ENCODE results near the gene NWD2. TPM values are rescaled to one million over a fixed set of nuclear protein-coding genes. Genes with fewer than 3 reads are reported as not detected.

Gene NWD2
- total RNA-seq, 1 experiment from 2014 or later = under 0.01 TPM

GRCh38 chr4:37216209-37216608 is 28.3 kb upstream of the NWD2 start:
- ChIA-PET CTCF (no interaction called here), POLR2A (ENCODE audit: unreplicated experiment) (no interaction called here)
- Histone ChIP-seq H3K4me1 (ENCODE audit: insufficient read depth, low read length) (no peaks in the 10 kb centered on the region), H3K9me2 (replicated peaks; ENCODE audit: low read length) (no peaks in the 10 kb centered on the region), H3K9me3 (ENCODE audit: low read length) (no peaks in the 10 kb centered on the region), H4K20me1 (ENCODE audit: low read length) (no peaks in the 10 kb centered on the region), H3F3A (ENCODE audit: low read length, unreplicated experiment) (no peaks in the 10 kb centered on the region), H3K9ac (ENCODE audit: low read length) (no peak overlapping the region), H2AFZ (ENCODE audit: low read length) (no peak overlapping the region), H3K27ac (ENCODE audit: low read length) (no peak overlapping the region), H3K4me3 (ENCODE audit: low read length) (no peak overlapping the region), H3K79me2 (ENCODE audit: low read length) (no peaks in the 10 kb centered on the region), H3K4me2 (ENCODE audit: low read length) (no peak overlapping the region), H3K36me3 (ENCODE audit: low read depth, low read length) (no peaks in the 10 kb centered on the region), H3K27me3 (ENCODE audit: low read length) (peaks cover 7% of the 10 kb centered on the region; the same call in 1 of the 2 replicates)
- intact Hi-C loops (cut with micrococcal nuclease) = no loop called here
- ATAC-seq (no peak), DNase-seq (no peak)
- TF ChIP-seq EZH2phosphoT487 (IDR thresholded peaks at IDR 0.05; ENCODE audit: borderline replicate concordance, low read length) = no peak
- TF ChIP-seq EZH2 (IDR thresholded peaks at IDR 0.05; ENCODE audit: low read length, unreplicated experiment) = no peak
- no peak for TF ChIP-seq CTCF (conservative IDR thresholded peaks at IDR 0.05; ENCODE audit: low read depth, low read length)
- BruUV-seq (replicated peaks) = no TSS peak

- intact Hi-C loops (cut with micrococcal nuclease) = no loop called here
- Histone ChIP-seq H3K4me1 (ENCODE audit: insufficient read depth, low read length) (no peaks in the 10 kb centered on the region), H2AFZ (ENCODE audit: low read length) (no peak overlapping the region), H3K36me3 (ENCODE audit: low read depth, low read length) (no peaks in the 10 kb centered on the region), H3K27ac (ENCODE audit: low read length) (no peak overlapping the region), H3K9me2 (replicated peaks; ENCODE audit: low read length) (no peaks in the 10 kb centered on the region), H3K9ac (ENCODE audit: low read length) (no peak overlapping the region), H3K9me3 (ENCODE audit: low read length) (no peaks in the 10 kb centered on the region), H3K27me3 (ENCODE audit: low read length) (0 out of 2 replicates have a peak, but pooled peaks cover 3% of the 10 kb centered on the region), H3F3A (ENCODE audit: low read length, unreplicated experiment) (no peaks in the 10 kb centered on the region), H3K79me2 (ENCODE audit: low read length) (no peaks in the 10 kb centered on the region), H3K4me3 (ENCODE audit: low read length) (no peak overlapping the region), H3K4me2 (ENCODE audit: low read length) (no peak overlapping the region), H4K20me1 (ENCODE audit: low read length) (no peaks in the 10 kb centered on the region)
- POLR2A ChIA-PET (ENCODE audit: unreplicated experiment) = no interaction called here
- DNase-seq (no peak), ATAC-seq (no peak)
- BruUV-seq (replicated peaks) = no TSS peak
- TF ChIP-seq EZH2phosphoT487 (IDR thresholded peaks at IDR 0.05; ENCODE audit: borderline replicate concordance, low read length) = no peak
- TF ChIP-seq EZH2 (IDR thresholded peaks at IDR 0.05; ENCODE audit: low read length, unreplicated experiment) = no peak
- TF ChIP-seq CTCF (conservative IDR thresholded peaks at IDR 0.05; ENCODE audit: low read depth, low read length) = no peak
- CTCF ChIA-PET = no interaction called here
Measured at GRCh38 chr4:37219242-37219641, 25.3 kb upstream of the NWD2 start.

DNA sequence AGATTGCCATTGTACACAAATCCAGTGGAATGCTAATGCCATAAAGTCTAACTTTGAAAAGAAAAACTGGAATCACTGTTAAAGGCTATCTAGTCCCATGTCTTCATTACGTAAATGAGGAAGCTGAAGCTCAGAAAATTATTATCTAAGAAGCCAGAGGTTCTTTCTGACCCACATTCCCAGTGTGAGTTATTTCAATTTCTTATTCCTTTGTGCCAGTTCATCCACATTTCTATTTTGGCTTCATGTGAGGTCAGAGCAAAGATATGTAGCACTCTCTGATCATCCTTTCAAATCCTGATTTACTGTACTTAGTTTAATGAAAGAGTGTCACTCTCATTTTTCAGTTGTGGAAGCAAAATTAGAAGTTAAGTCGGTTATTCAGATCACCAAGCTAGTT is 24.6 kb upstream of the NWD2 start:
- Histone ChIP-seq H3K4me2 (ENCODE audit: low read length) (no peak overlapping the region), H3K79me2 (ENCODE audit: low read length) (no peaks in the 10 kb centered on the region), H2AFZ (ENCODE audit: low read length) (no peak overlapping the region), H3K9me3 (ENCODE audit: low read length) (no peaks in the 10 kb centered on the region), H3K9ac (ENCODE audit: low read length) (no peak overlapping the region), H4K20me1 (ENCODE audit: low read length) (no peaks in the 10 kb centered on the region), H3K27ac (ENCODE audit: low read length) (no peak overlapping the region), H3F3A (ENCODE audit: low read length, unreplicated experiment) (no peaks in the 10 kb centered on the region), H3K36me3 (ENCODE audit: low read depth, low read length) (no peaks in the 10 kb centered on the region), H3K9me2 (replicated peaks; ENCODE audit: low read length) (no peaks in the 10 kb centered on the region), H3K4me1 (ENCODE audit: insufficient read depth, low read length) (no peaks in the 10 kb centered on the region), H3K4me3 (ENCODE audit: low read length) (no peak overlapping the region), H3K27me3 (ENCODE audit: low read length) (peaks cover 6% of the 10 kb centered on the region; the same call in 1 of the 2 replicates)
- ATAC-seq (no peak), DNase-seq (no peak)
- no peak for TF ChIP-seq EZH2 (IDR thresholded peaks at IDR 0.05; ENCODE audit: low read length, unreplicated experiment)
- no peak for TF ChIP-seq EZH2phosphoT487 (IDR thresholded peaks at IDR 0.05; ENCODE audit: borderline replicate concordance, low read length)
- BruUV-seq (replicated peaks) = no TSS peak
- intact Hi-C loops (cut with micrococcal nuclease) = no loop called here
- CTCF ChIA-PET = no interaction called here
- POLR2A ChIA-PET (ENCODE audit: unreplicated experiment) = no interaction called here
